Stimulated activated naive B cell treated with anti-CD40 and anti-IgM and Interleukin-4, amounts not matched to agents 10 μg/mL and 1 μg/mL and 100 μg/mL, for 72 hours (primary cell): ENCODE results near the gene MUC5AC.
"Not testable (repeated sequence)": the region's sequence is repeated elsewhere in the genome, so short reads cannot be mapped to it uniquely, and the experiment has no call there.

Experiments used
- ATAC-seq, 2 donors: fragments of 150-1000 bp; cut with Tn5 transposase; replicated peaks; 2 replicates each; pipeline ENCODE4 v1.10.0; 2021; ENCODE audit warnings: moderate library complexity in 1 of 2
- DNase-seq: peaks from one replicate; pipeline ENCODE4 v3.0.0; 2021
- H3K27ac Mint-ChIP-seq: one replicate; pipeline ENCODE4 v1.8.0; 2022; ENCODE audit warnings: mild to moderate bottlenecking, mixed read lengths
- H3K27me3 Mint-ChIP-seq, 2 donors: one replicate each; pipeline ENCODE4 v1.8.0; 2022; ENCODE audit warnings: mixed read lengths in 2 of 2
- H3K36me3 Mint-ChIP-seq, 2 donors: one replicate each; pipeline ENCODE4 v1.8.0; 2022; ENCODE audit warnings: mixed read lengths in 2 of 2, mild to moderate bottlenecking in 1 of 2
- H3K4me1 Mint-ChIP-seq, 2 donors: one replicate each; pipeline ENCODE4 v1.8.0; 2022; ENCODE audit warnings: mixed read lengths in 2 of 2, mild to moderate bottlenecking in 1 of 2
- H3K4me3 Mint-ChIP-seq, 2 donors: one replicate each; pipeline ENCODE4 v1.8.0; 2022; ENCODE audit warnings: mild to moderate bottlenecking in 2 of 2, mixed read lengths in 2 of 2, moderate library complexity in 1 of 2
- H3K9me3 Mint-ChIP-seq, 2 donors: one replicate each; pipeline ENCODE4 v1.8.0; 2022; ENCODE audit warnings: mixed read lengths in 2 of 2, mild to moderate bottlenecking in 1 of 2

MUC5AC gene

DNA sequence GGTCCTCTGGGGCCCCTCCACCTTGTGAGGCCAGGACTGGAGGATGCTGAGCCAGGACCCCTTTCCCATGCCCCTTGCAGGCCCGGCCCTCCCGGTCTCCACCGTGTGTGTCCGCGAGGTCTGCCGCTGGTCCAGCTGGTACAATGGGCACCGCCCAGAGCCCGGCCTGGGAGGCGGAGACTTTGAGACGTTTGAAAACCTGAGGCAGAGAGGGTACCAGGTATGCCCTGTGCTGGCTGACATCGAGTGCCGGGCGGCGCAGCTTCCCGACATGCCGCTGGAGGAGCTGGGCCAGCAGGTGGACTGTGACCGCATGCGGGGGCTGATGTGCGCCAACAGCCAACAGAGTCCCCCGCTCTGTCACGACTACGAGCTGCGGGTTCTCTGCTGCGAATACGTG, 83.0 kb downstream of the MUC5AC start:
- no peak overlapping the region for H3K27ac Mint-ChIP-seq
- ATAC-seq (no peak), DNase-seq (no peak)
- peaks cover 0 to 2% of the 10 kb centered on the region in 2 donors for H3K36me3 Mint-ChIP-seq
- H3K4me3 Mint-ChIP-seq = no peak overlapping the region
- H3K27me3 Mint-ChIP-seq = no peaks in the 10 kb centered on the region
- H3K4me1 Mint-ChIP-seq = no peaks in the 10 kb centered on the region
- peaks cover 4 to 8% of the 10 kb centered on the region in 2 donors for H3K9me3 Mint-ChIP-seq

DNA sequence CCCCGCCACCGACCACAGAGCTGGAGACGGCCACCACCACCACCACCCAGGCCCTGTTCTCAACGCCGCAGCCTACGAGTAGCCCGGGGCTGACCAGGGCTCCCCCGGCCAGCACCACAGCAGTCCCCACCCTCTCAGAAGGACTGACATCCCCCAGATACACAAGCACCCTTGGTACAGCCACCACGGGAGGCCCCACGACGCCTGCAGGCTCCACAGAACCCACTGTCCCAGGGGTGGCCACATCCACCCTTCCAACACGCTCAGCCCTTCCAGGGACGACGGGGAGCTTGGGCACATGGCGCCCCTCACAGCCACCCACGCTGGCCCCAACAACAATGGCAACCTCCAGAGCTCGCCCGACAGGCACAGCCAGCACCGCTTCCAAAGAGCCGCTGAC, 84.0 kb downstream of the MUC5AC start:
- no peaks in the 10 kb centered on the region for H3K27me3 Mint-ChIP-seq
- H3K4me3 Mint-ChIP-seq = no peak overlapping the region
- H3K9me3 Mint-ChIP-seq = peaks cover 4 to 9% of the 10 kb centered on the region in 2 donors
- H3K36me3 Mint-ChIP-seq = peaks cover 0 to 2% of the 10 kb centered on the region in 2 donors
- DNase-seq (no peak), ATAC-seq (no peak)
- no peak overlapping the region for H3K27ac Mint-ChIP-seq
- peaks cover 0 to 3% of the 10 kb centered on the region in 2 donors for H3K4me1 Mint-ChIP-seq

DNA sequence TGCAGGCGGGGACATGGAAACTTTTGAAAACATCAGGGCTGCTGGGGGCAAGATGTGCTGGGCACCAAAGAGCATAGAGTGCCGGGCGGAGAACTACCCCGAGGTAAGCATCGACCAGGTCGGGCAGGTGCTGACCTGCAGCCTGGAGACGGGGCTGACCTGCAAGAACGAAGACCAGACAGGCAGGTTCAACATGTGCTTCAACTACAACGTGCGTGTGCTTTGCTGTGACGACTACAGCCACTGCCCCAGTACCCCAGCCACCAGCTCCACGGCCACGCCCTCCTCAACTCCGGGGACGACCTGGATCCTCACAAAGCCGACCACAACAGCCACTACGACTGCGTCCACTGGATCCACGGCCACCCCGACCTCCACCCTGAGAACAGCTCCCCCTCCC, 84.5 kb downstream of the MUC5AC start:
- ATAC-seq (no peak), DNase-seq (no peak)
- H3K4me1 Mint-ChIP-seq = peaks cover 0 to 3% of the 10 kb centered on the region in 2 donors
- H3K27ac Mint-ChIP-seq = no peak overlapping the region
- H3K4me3 Mint-ChIP-seq = peak overlapping the region in 1 of 2 donors; percentile 46
- peaks cover 0 to 2% of the 10 kb centered on the region in 2 donors for H3K36me3 Mint-ChIP-seq
- H3K27me3 Mint-ChIP-seq = no peaks in the 10 kb centered on the region
- H3K9me3 Mint-ChIP-seq = peaks cover 4 to 9% of the 10 kb centered on the region in 2 donors

DNA sequence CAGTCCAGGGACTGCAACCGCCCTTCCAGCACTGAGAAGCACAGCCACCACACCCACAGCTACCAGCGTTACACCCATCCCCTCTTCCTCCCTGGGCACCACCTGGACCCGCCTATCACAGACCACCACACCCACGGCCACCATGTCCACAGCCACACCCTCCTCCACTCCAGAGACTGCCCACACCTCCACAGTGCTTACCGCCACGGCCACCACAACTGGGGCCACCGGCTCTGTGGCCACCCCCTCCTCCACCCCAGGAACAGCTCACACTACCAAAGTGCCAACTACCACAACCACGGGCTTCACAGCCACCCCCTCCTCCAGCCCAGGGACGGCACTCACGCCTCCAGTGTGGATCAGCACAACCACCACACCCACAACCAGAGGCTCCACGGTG, 85.0 kb downstream of the MUC5AC start:
- not testable (repeated sequence) for H3K4me1 Mint-ChIP-seq, ATAC-seq, H3K27me3 Mint-ChIP-seq, DNase-seq, H3K27ac Mint-ChIP-seq, H3K9me3 Mint-ChIP-seq, H3K36me3 Mint-ChIP-seq
- peak overlapping the region in 1 of 2 donors; percentile 46 for H3K4me3 Mint-ChIP-seq

DNA sequence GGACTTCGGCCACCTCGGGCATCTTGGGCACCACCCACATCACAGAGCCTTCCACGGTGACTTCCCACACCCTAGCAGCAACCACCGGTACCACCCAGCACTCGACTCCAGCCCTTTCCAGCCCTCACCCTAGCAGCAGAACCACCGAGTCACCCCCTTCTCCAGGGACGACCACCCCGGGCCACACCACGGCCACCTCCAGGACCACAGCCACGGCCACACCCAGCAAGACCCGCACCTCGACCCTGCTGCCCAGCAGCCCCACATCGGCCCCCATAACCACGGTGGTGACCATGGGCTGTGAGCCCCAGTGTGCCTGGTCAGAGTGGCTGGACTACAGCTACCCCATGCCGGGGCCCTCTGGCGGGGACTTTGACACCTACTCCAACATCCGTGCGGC, 85.8 kb downstream of the MUC5AC start:
- not testable (repeated sequence) for H3K36me3 Mint-ChIP-seq, DNase-seq, H3K4me3 Mint-ChIP-seq, H3K27ac Mint-ChIP-seq, H3K9me3 Mint-ChIP-seq, H3K27me3 Mint-ChIP-seq, ATAC-seq, H3K4me1 Mint-ChIP-seq

DNA sequence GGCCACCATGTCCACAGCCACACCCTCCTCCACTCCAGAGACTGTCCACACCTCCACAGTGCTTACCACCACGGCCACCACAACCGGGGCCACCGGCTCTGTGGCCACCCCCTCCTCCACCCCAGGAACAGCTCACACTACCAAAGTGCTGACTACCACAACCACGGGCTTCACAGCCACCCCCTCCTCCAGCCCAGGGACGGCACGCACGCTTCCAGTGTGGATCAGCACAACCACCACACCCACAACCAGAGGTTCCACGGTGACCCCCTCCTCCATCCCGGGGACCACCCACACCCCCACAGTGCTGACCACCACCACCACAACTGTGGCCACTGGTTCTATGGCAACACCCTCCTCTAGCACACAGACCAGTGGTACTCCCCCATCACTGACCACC, 86.8 kb downstream of the MUC5AC start:
- not testable (repeated sequence) for DNase-seq, H3K27ac Mint-ChIP-seq, H3K4me1 Mint-ChIP-seq, H3K27me3 Mint-ChIP-seq, H3K9me3 Mint-ChIP-seq, H3K4me3 Mint-ChIP-seq, H3K36me3 Mint-ChIP-seq, ATAC-seq

DNA sequence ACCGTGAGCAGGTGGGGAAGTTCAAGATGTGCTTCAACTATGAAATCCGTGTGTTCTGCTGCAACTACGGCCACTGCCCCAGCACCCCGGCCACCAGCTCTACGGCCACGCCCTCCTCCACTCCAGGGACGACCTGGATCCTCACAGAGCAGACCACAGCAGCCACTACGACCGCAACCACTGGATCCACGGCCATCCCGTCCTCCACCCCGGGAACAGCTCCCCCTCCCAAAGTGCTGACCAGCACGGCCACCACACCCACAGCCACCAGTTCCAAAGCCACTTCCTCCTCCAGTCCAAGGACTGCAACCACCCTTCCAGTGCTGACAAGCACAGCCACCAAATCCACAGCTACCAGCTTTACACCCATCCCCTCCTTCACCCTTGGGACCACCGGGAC, 88.0 kb downstream of the MUC5AC start:
- not testable (repeated sequence) for ATAC-seq

DNA sequence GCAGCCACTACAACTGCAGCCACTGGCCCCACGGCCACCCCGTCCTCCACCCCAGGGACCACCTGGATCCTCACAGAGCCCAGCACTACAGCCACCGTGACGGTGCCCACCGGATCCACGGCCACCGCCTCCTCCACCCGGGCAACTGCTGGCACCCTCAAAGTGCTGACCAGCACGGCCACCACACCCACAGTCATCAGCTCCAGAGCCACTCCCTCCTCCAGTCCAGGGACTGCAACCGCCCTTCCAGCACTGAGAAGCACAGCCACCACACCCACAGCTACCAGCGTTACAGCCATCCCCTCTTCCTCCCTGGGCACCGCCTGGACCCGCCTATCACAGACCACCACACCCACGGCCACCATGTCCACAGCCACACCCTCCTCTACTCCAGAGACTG, 88.5 kb downstream of the MUC5AC start:
- DNase-seq, ATAC-seq, H3K4me1 Mint-ChIP-seq, H3K27me3 Mint-ChIP-seq, H3K4me3 Mint-ChIP-seq, H3K9me3 Mint-ChIP-seq, H3K36me3 Mint-ChIP-seq, H3K27ac Mint-ChIP-seq: not testable (repeated sequence)

More for the DNA sequence above, 88.0 kb downstream of the MUC5AC start:
- not testable (repeated sequence) for DNase-seq, H3K4me1 Mint-ChIP-seq, H3K27me3 Mint-ChIP-seq, H3K36me3 Mint-ChIP-seq, H3K27ac Mint-ChIP-seq, H3K9me3 Mint-ChIP-seq, H3K4me3 Mint-ChIP-seq

DNA sequence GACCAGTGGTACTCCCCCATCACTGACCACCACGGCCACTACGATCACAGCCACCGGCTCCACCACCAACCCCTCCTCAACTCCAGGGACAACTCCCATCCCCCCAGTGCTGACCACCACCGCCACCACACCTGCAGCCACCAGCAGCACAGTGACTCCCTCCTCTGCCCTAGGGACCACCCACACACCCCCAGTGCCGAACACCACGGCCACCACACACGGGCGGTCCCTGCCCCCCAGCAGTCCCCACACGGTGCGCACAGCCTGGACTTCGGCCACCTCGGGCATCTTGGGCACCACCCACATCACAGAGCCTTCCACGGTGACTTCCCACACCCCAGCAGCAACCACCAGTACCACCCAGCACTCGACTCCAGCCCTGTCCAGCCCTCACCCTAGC, 89.3 kb downstream of the MUC5AC start:
- not testable (repeated sequence) for H3K36me3 Mint-ChIP-seq, H3K4me3 Mint-ChIP-seq, H3K4me1 Mint-ChIP-seq, ATAC-seq, H3K27ac Mint-ChIP-seq, H3K9me3 Mint-ChIP-seq, DNase-seq, H3K27me3 Mint-ChIP-seq

DNA sequence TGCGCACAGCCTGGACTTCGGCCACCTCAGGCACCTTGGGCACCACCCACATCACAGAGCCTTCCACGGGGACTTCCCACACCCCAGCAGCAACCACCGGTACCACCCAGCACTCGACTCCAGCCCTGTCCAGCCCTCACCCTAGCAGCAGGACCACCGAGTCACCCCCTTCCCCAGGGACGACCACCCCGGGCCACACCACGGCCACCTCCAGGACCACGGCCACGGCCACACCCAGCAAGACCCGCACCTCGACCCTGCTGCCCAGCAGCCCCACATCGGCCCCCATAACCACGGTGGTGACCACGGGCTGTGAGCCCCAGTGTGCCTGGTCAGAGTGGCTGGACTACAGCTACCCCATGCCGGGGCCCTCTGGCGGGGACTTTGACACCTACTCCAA, 91.2 kb downstream of the MUC5AC start:
- not testable (repeated sequence) for H3K27ac Mint-ChIP-seq, DNase-seq, H3K4me1 Mint-ChIP-seq, ATAC-seq, H3K9me3 Mint-ChIP-seq, H3K36me3 Mint-ChIP-seq, H3K27me3 Mint-ChIP-seq, H3K4me3 Mint-ChIP-seq

DNA sequence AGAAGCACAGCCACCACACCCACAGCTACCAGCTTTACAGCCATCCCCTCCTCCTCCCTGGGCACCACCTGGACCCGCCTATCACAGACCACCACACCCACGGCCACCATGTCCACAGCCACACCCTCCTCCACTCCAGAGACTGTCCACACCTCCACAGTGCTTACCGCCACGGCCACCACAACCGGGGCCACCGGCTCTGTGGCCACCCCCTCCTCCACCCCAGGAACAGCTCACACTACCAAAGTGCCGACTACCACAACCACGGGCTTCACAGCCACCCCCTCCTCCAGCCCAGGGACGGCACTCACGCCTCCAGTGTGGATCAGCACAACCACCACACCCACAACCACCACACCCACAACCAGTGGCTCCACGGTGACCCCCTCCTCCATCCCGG, 92.7 kb downstream of the MUC5AC start:
- not testable (repeated sequence) for ATAC-seq, H3K4me1 Mint-ChIP-seq, H3K9me3 Mint-ChIP-seq, H3K4me3 Mint-ChIP-seq, DNase-seq, H3K27ac Mint-ChIP-seq, H3K36me3 Mint-ChIP-seq, H3K27me3 Mint-ChIP-seq
